ENCODE measurements around the gene FLNB. TPM values are rescaled to one million over a fixed set of nuclear protein-coding genes. Genes with fewer than 3 reads are reported as not detected.

The FLNB gene
- polyA plus RNA-seq, 1 donor from 2014 or later, result 10.3 TPM

DNA sequence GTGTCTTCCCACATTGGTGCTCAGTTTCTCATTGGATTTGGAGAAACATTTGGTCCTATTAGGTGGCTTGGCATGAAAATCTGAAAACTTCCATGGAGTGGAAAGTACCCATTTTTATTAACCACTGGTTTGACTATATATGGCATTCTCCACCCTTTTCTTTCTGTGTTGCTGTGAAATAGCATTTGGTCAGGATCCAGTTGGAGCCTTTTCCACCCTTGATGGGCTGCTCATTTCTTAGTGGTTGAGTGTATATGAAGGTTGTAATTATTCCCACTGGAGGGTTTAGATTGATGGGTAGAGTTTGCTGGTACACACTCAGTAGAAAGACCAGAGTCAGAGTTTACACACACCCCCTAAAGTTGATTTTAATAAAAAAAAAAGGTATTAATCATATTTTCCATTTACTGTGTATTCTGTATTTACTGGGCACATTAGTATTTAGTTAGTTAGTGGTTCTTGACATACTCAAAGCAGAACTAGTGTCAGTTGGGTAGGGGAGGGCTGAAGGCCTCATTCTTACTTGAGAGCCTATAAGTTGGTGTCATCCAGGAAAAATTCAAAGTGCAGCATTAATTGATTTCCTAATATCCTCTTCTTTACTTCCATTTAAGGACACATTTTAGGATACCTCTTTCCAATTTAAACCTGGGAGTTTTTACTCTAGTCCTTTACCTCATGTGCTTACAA, 69.5 kb downstream of the FLNB start:
- Histone ChIP-seq H3K27me3 (ENCODE audit: insufficient read depth, low read depth, low read length) (no peaks in the 10 kb centered on the region), H3K4me2 (ENCODE audit: low read length) (no peak overlapping the region), H4K20me1 (ENCODE audit: insufficient read depth) (no peaks in the 10 kb centered on the region), H3K36me3 (ENCODE audit: insufficient read depth, low read length) (no peaks in the 10 kb centered on the region), H3K4me3 (ENCODE audit: low read length) (no peak overlapping the region), H3K79me2 (replicated peaks; ENCODE audit: insufficient read depth, low read length) (no peaks in the 10 kb centered on the region), H3K9me2 (ENCODE audit: insufficient read depth, low read length) (no peaks in the 10 kb centered on the region), H2AFZ (ENCODE audit: low read depth, low read length) (no peak overlapping the region), H3F3A (ENCODE audit: insufficient read depth, low read length, poor library complexity, severe bottlenecking) (no peaks in the 10 kb centered on the region), H3K9ac (ENCODE audit: low read length) (no peak overlapping the region), H3K9me3 (ENCODE audit: low read length) (no peaks in the 10 kb centered on the region), H3K27ac (ENCODE audit: low read length) (no peak overlapping the region)
- no peak for TF ChIP-seq EZH2 (IDR thresholded peaks at IDR 0.05; ENCODE audit: borderline replicate concordance, insufficient read depth, low read length, poor library complexity, severe bottlenecking)
- no peak for TF ChIP-seq CTCF (IDR thresholded peaks at IDR 0.05; ENCODE audit: poor library complexity, severe bottlenecking)
- TF ChIP-seq, protein P1, sequence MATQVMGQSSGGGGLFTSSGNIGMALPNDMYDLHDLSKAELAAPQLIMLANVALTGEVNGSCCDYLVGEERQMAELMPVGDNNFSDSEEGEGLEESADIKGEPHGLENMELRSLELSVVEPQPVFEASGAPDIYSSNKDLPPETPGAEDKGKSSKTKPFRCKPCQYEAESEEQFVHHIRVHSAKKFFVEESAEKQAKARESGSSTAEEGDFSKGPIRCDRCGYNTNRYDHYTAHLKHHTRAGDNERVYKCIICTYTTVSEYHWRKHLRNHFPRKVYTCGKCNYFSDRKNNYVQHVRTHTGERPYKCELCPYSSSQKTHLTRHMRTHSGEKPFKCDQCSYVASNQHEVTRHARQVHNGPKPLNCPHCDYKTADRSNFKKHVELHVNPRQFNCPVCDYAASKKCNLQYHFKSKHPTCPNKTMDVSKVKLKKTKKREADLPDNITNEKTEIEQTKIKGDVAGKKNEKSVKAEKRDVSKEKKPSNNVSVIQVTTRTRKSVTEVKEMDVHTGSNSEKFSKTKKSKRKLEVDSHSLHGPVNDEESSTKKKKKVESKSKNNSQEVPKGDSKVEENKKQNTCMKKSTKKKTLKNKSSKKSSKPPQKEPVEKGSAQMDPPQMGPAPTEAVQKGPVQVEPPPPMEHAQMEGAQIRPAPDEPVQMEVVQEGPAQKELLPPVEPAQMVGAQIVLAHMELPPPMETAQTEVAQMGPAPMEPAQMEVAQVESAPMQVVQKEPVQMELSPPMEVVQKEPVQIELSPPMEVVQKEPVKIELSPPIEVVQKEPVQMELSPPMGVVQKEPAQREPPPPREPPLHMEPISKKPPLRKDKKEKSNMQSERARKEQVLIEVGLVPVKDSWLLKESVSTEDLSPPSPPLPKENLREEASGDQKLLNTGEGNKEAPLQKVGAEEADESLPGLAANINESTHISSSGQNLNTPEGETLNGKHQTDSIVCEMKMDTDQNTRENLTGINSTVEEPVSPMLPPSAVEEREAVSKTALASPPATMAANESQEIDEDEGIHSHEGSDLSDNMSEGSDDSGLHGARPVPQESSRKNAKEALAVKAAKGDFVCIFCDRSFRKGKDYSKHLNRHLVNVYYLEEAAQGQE (IDR thresholded peaks at IDR 0.05; ENCODE audit: borderline replicate concordance), result no peak
- TF ChIP-seq TAF1 (IDR thresholded peaks at IDR 0.05; ENCODE audit: low read depth), result no peak
- no peak for TF ChIP-seq SMC3 (conservative IDR thresholded peaks at IDR 0.05; ENCODE audit: poor library complexity)
- TF ChIP-seq POLR2AphosphoS5 (IDR thresholded peaks at IDR 0.05), result no peak
- TF ChIP-seq EP300 (conservative IDR thresholded peaks at IDR 0.05; ENCODE audit: poor library complexity, severe bottlenecking), result no peak
- no peak for TF ChIP-seq MXI1 (conservative IDR thresholded peaks at IDR 0.05; ENCODE audit: poor library complexity, severe bottlenecking)
- no peak for TF ChIP-seq RAD21 (conservative IDR thresholded peaks at IDR 0.05)

GRCh38 chr3:58078610-58079009, 70.4 kb downstream of the FLNB start:
- H3K9me2 ChIP-seq (ENCODE audit: insufficient read depth, low read length), result no peaks in the 10 kb centered on the region
- no peaks in the 10 kb centered on the region for H3K36me3 ChIP-seq (ENCODE audit: insufficient read depth, low read length)
- no peaks in the 10 kb centered on the region for H4K20me1 ChIP-seq (ENCODE audit: insufficient read depth)
- H2AFZ ChIP-seq (ENCODE audit: low read depth, low read length), result no peak overlapping the region
- no peak overlapping the region for H3K4me2 ChIP-seq (ENCODE audit: low read length)
- no peak overlapping the region for H3K9ac ChIP-seq (ENCODE audit: low read length)
- no peaks in the 10 kb centered on the region for H3K9me3 ChIP-seq (ENCODE audit: low read length)
- H3K27me3 ChIP-seq (ENCODE audit: insufficient read depth, low read depth, low read length), result no peaks in the 10 kb centered on the region
- no peak overlapping the region for H3K4me3 ChIP-seq (ENCODE audit: low read length)
- H3K27ac ChIP-seq (ENCODE audit: low read length), result no peak overlapping the region
- H3F3A ChIP-seq (ENCODE audit: insufficient read depth, low read length, poor library complexity, severe bottlenecking), result no peaks in the 10 kb centered on the region
- TF ChIP-seq EZH2 (IDR thresholded peaks at IDR 0.05; ENCODE audit: borderline replicate concordance, insufficient read depth, low read length, poor library complexity, severe bottlenecking) (no peak), POLR2AphosphoS5 (IDR thresholded peaks at IDR 0.05) (no peak), TAF1 (IDR thresholded peaks at IDR 0.05; ENCODE audit: low read depth) (no peak), CTCF (IDR thresholded peaks at IDR 0.05; ENCODE audit: poor library complexity, severe bottlenecking) (no peak), MXI1 (conservative IDR thresholded peaks at IDR 0.05; ENCODE audit: poor library complexity, severe bottlenecking) (no peak), EP300 (conservative IDR thresholded peaks at IDR 0.05; ENCODE audit: poor library complexity, severe bottlenecking) (no peak), SMC3 (conservative IDR thresholded peaks at IDR 0.05; ENCODE audit: poor library complexity) (no peak), RAD21 (conservative IDR thresholded peaks at IDR 0.05) (no peak)
- TF ChIP-seq, protein P1 (IDR thresholded peaks at IDR 0.05; ENCODE audit: borderline replicate concordance), result no peak
- H3K79me2 ChIP-seq (replicated peaks; ENCODE audit: insufficient read depth, low read length), result no peaks in the 10 kb centered on the region
